Measurements from ENCODE around the gene MAML3.

MAML3 gene

GRCh38 chr4:139823746-139824145 is 330.2 kb downstream of the MAML3 start:
- no peaks in the 10 kb centered on the region for H3K27me3 ChIP-seq
- H3K36me3 ChIP-seq: no peaks in the 10 kb centered on the region
- H3K4me3 ChIP-seq (ENCODE audit: low read depth, low read length): no peak overlapping the region
- no peak for DNase-seq
- H3K9me3 ChIP-seq: no peaks in the 10 kb centered on the region
- H3K4me1 ChIP-seq: peaks cover 49% of the 10 kb centered on the region
- TF ChIP-seq, protein P1, sequence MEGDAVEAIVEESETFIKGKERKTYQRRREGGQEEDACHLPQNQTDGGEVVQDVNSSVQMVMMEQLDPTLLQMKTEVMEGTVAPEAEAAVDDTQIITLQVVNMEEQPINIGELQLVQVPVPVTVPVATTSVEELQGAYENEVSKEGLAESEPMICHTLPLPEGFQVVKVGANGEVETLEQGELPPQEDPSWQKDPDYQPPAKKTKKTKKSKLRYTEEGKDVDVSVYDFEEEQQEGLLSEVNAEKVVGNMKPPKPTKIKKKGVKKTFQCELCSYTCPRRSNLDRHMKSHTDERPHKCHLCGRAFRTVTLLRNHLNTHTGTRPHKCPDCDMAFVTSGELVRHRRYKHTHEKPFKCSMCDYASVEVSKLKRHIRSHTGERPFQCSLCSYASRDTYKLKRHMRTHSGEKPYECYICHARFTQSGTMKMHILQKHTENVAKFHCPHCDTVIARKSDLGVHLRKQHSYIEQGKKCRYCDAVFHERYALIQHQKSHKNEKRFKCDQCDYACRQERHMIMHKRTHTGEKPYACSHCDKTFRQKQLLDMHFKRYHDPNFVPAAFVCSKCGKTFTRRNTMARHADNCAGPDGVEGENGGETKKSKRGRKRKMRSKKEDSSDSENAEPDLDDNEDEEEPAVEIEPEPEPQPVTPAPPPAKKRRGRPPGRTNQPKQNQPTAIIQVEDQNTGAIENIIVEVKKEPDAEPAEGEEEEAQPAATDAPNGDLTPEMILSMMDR (IDR thresholded peaks at IDR 0.05; ENCODE audit: low read depth, low read length): no peak

GRCh38 chr4:139823345-139823744 is 330.6 kb downstream of the MAML3 start:
- no peaks in the 10 kb centered on the region for H3K36me3 ChIP-seq
- no peaks in the 10 kb centered on the region for H3K27me3 ChIP-seq
- TF ChIP-seq, protein P1 (IDR thresholded peaks at IDR 0.05; ENCODE audit: low read depth, low read length): no peak
- no peak for DNase-seq
- no peak overlapping the region for H3K4me3 ChIP-seq (ENCODE audit: low read depth, low read length)
- H3K4me1 ChIP-seq: peaks cover 50% of the 10 kb centered on the region
- no peaks in the 10 kb centered on the region for H3K9me3 ChIP-seq

DNA sequence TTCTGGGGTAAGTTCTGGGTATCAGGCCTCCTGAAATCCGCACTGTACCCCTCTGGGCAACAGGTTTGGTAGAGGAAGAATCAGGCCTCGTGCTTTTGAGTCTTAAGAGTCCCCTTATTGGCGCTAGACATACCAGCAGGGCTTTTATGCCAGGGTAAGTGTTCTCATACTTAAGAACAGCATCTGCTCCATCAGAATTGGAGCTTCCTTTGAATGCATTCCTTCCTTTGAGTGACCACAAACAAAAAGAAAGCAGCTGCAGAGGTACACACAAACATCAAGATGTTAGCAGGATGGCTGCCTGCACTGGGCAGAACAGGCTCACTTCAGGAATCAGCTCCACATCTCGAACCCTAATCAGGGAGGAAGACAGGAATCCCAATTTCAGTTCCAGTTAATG is 331.6 kb downstream of the MAML3 start:
- no peak for DNase-seq
- Histone ChIP-seq H3K4me3 (ENCODE audit: low read depth, low read length) (no peak overlapping the region), H3K27me3 (no peaks in the 10 kb centered on the region), H3K36me3 (no peaks in the 10 kb centered on the region), H3K4me1 (peaks cover 55% of the 10 kb centered on the region), H3K9me3 (no peaks in the 10 kb centered on the region)
- TF ChIP-seq, protein P1 (IDR thresholded peaks at IDR 0.05; ENCODE audit: low read depth, low read length): no peak

GRCh38 chr4:139819082-139819481 is 334.9 kb downstream of the MAML3 start:
- Histone ChIP-seq H3K4me1 (peaks cover 50% of the 10 kb centered on the region), H3K9me3 (no peaks in the 10 kb centered on the region), H3K36me3 (no peaks in the 10 kb centered on the region), H3K4me3 (ENCODE audit: low read depth, low read length) (no peak overlapping the region), H3K27me3 (no peaks in the 10 kb centered on the region)
- TF ChIP-seq, protein P1 (IDR thresholded peaks at IDR 0.05; ENCODE audit: low read depth, low read length): no peak
- no peak for DNase-seq

GRCh38 chr4:139817657-139818452 is 336.1 kb downstream of the MAML3 start:
- H3K36me3 ChIP-seq: no peaks in the 10 kb centered on the region
- no peak for DNase-seq
- no peak overlapping the region for H3K4me3 ChIP-seq (ENCODE audit: low read depth, low read length)
- peaks cover 43% of the 10 kb centered on the region for H3K4me1 ChIP-seq
- H3K27me3 ChIP-seq: no peaks in the 10 kb centered on the region
- H3K9me3 ChIP-seq: no peaks in the 10 kb centered on the region
- TF ChIP-seq, protein P1 (IDR thresholded peaks at IDR 0.05; ENCODE audit: low read depth, low read length): no peak

DNA sequence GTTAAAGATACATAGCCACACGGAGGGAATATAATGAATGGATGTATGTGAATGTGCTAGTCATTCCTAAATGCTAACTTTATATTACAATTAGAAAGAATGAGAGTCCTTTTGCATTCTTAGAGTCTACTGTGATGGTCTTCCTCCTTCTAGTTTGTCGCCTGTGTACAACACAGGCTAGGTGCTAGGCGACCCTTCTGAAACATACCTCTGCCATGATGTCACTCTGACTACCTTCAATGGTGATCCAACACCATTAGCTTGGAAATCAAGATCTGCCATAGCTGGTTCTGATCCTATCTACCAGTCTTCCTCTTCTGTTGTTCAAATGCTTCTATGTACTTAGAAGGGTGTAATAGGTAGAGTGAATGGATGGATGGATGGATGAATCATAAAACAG is 337.1 kb downstream of the MAML3 start:
- TF ChIP-seq, protein P1 (IDR thresholded peaks at IDR 0.05; ENCODE audit: low read depth, low read length): no peak
- H3K27me3 ChIP-seq: no peaks in the 10 kb centered on the region
- no peak for DNase-seq
- H3K4me1 ChIP-seq: peaks cover 36% of the 10 kb centered on the region
- no peaks in the 10 kb centered on the region for H3K9me3 ChIP-seq
- no peak overlapping the region; the same call in 1 of the 2 replicates for H3K4me3 ChIP-seq (ENCODE audit: low read depth, low read length)
- H3K36me3 ChIP-seq: no peaks in the 10 kb centered on the region

Measured in BE2C (cell line).